ENCODE measurements around the gene SMNDC1.

The SMNDC1 gene

GRCh38 chr10:110267276-110267675 lies 37.4 kb downstream of the SMNDC1 start:
- Histone ChIP-seq H3K36me3 (replicated peaks; ENCODE audit: insufficient read depth, low read length) (no peaks in the 10 kb centered on the region), H3K4me3 (ENCODE audit: low read length) (no peak overlapping the region), H2AFZ (ENCODE audit: low read length) (no peak overlapping the region), H3F3A (ENCODE audit: insufficient read depth, low read length) (no peaks in the 10 kb centered on the region), H3K4me1 (ENCODE audit: low read length) (peaks cover 13% of the 10 kb centered on the region; the same call in 1 of the 2 replicates), H3K9me2 (replicated peaks; ENCODE audit: insufficient read depth, low read length) (no peaks in the 10 kb centered on the region), H3K27ac (ENCODE audit: low read length) (no peak overlapping the region), H4K20me1 (ENCODE audit: insufficient read depth, low read length) (no peaks in the 10 kb centered on the region), H3K79me2 (ENCODE audit: low read length) (no peaks in the 10 kb centered on the region), H3K4me2 (ENCODE audit: low read depth, low read length) (no peak overlapping the region), H3K9me3 (replicated peaks; ENCODE audit: insufficient read depth, low read length) (no peaks in the 10 kb centered on the region), H3K27me3 (replicated peaks; ENCODE audit: insufficient read depth, low read length) (no peaks in the 10 kb centered on the region), H3K9ac (ENCODE audit: low read length) (no peak overlapping the region)
- no peak for DNase-seq
- no peak for TF ChIP-seq EZH2phosphoT487 (IDR thresholded peaks at IDR 0.05; ENCODE audit: low read length)
- TF ChIP-seq CTCF (IDR thresholded peaks at IDR 0.05; ENCODE audit: low read length): no peak
- TF ChIP-seq EZH2 (optimal IDR thresholded peaks at IDR 0.05; ENCODE audit: low read depth, low read length): no peak

GRCh38 chr10:110265573-110266193 lies 39.0 kb downstream of the SMNDC1 start:
- TF ChIP-seq CTCF (IDR thresholded peaks at IDR 0.05; ENCODE audit: low read length): no peak
- no peak for TF ChIP-seq EZH2 (optimal IDR thresholded peaks at IDR 0.05; ENCODE audit: low read depth, low read length)
- no peak for TF ChIP-seq EZH2phosphoT487 (IDR thresholded peaks at IDR 0.05; ENCODE audit: low read length)
- Histone ChIP-seq H2AFZ (ENCODE audit: low read length) (no peak overlapping the region), H3F3A (ENCODE audit: insufficient read depth, low read length) (no peaks in the 10 kb centered on the region), H3K9ac (ENCODE audit: low read length) (no peak overlapping the region), H3K9me2 (replicated peaks; ENCODE audit: insufficient read depth, low read length) (no peaks in the 10 kb centered on the region), H3K36me3 (replicated peaks; ENCODE audit: insufficient read depth, low read length) (no peaks in the 10 kb centered on the region), H3K4me1 (ENCODE audit: low read length) (peaks cover 13% of the 10 kb centered on the region; the same call in 1 of the 2 replicates), H3K9me3 (replicated peaks; ENCODE audit: insufficient read depth, low read length) (no peaks in the 10 kb centered on the region), H3K4me3 (ENCODE audit: low read length) (no peak overlapping the region), H3K79me2 (ENCODE audit: low read length) (no peaks in the 10 kb centered on the region), H3K27me3 (replicated peaks; ENCODE audit: insufficient read depth, low read length) (no peaks in the 10 kb centered on the region), H3K27ac (ENCODE audit: low read length) (no peak overlapping the region), H3K4me2 (ENCODE audit: low read depth, low read length) (no peak overlapping the region), H4K20me1 (ENCODE audit: insufficient read depth, low read length) (no peaks in the 10 kb centered on the region)
- no peak for DNase-seq

GRCh38 chr10:110263164-110263563 lies 41.6 kb downstream of the SMNDC1 start:
- no peaks in the 10 kb centered on the region for H3F3A ChIP-seq (ENCODE audit: insufficient read depth, low read length)
- 0 out of 2 replicates have a peak, but pooled peaks cover 4% of the 10 kb centered on the region for H3K27me3 ChIP-seq (replicated peaks; ENCODE audit: insufficient read depth, low read length)
- H3K9ac ChIP-seq (ENCODE audit: low read length): no peak overlapping the region
- TF ChIP-seq CTCF (IDR thresholded peaks at IDR 0.05; ENCODE audit: low read length): no peak
- TF ChIP-seq EZH2 (optimal IDR thresholded peaks at IDR 0.05; ENCODE audit: low read depth, low read length): no peak
- no peak for TF ChIP-seq EZH2phosphoT487 (IDR thresholded peaks at IDR 0.05; ENCODE audit: low read length)
- no peaks in the 10 kb centered on the region for H3K36me3 ChIP-seq (replicated peaks; ENCODE audit: insufficient read depth, low read length)
- H3K4me3 ChIP-seq (ENCODE audit: low read length): no peak overlapping the region
- H3K4me1 ChIP-seq (ENCODE audit: low read length): peaks cover 4% of the 10 kb centered on the region; the same call in 1 of the 2 replicates
- H3K9me2 ChIP-seq (replicated peaks; ENCODE audit: insufficient read depth, low read length): no peaks in the 10 kb centered on the region
- no peaks in the 10 kb centered on the region for H3K79me2 ChIP-seq (ENCODE audit: low read length)
- no peak overlapping the region for H3K4me2 ChIP-seq (ENCODE audit: low read depth, low read length)
- H4K20me1 ChIP-seq (ENCODE audit: insufficient read depth, low read length): no peaks in the 10 kb centered on the region
- H3K9me3 ChIP-seq (replicated peaks; ENCODE audit: insufficient read depth, low read length): no peaks in the 10 kb centered on the region
- no peak overlapping the region for H2AFZ ChIP-seq (ENCODE audit: low read length)
- no peak for DNase-seq
- no peak overlapping the region for H3K27ac ChIP-seq (ENCODE audit: low read length)

Data from MM.1S (cell line).